NCI-H2107 treated with DMSO at 0.1 percent for 48 hours (cell line): ENCODE data around the gene DHRS1.

Source experiments
- DNase-seq: peaks from one replicate; lab custom pipeline; 2025; ENCODE audit not compliant: unreplicated experiment; lab: John Stamatoyannopoulos, UW

Gene DHRS1

GRCh38 chr14:24309538-24310264 lies 10.1 kb upstream of the DHRS1 start, which contains the start of gene LTB4R2:
LTB4R2 (plus strand) TSS chr14:24310140; CDS start chr14:24310665, 525 bp downstream.
- no peak for DNase-seq

GRCh38 chr14:24308342-24309124 lies 9.0 kb upstream of the DHRS1 start:
- DNase-seq: no peak

- peak; percentile 25 for DNase-seq
Measured at GRCh38 chr14:24307575-24308341, 8.2 kb upstream of the DHRS1 start, which contains the start of gene CIDEB. CIDEB (minus strand) TSS chr14:24307977; CDS start chr14:24307858, 119 bp downstream.

- no peak for DNase-seq
Measured at GRCh38 chr14:24307156-24307574, 7.6 kb upstream of the DHRS1 start.

- DNase-seq: no peak
Measured at GRCh38 chr14:24304019-24304387, 4.4 kb upstream of the DHRS1 start.

GRCh38 chr14:24300326-24300980 lies 873 bp upstream of the DHRS1 start:
- no peak for DNase-seq

GRCh38 chr14:24298892-24299254 lies 707 bp downstream of the DHRS1 start:
- no peak for DNase-seq

GRCh38 chr14:24297190-24297964 lies 2.2 kb downstream of the DHRS1 start:
- DNase-seq: peak; percentile 56

GRCh38 chr14:24296341-24297157 lies 3.0 kb downstream of the DHRS1 start:
- peak; percentile 61 for DNase-seq

- DNase-seq: no peak
Measured at GRCh38 chr14:24293525-24293924, 6.1 kb downstream of the DHRS1 start.

GRCh38 chr14:24292118-24292807 lies 7.3 kb downstream of the DHRS1 start:
- no peak for DNase-seq

- DNase-seq: no peak
Measured at GRCh38 chr14:24291446-24292117, 8.0 kb downstream of the DHRS1 start.

- DNase-seq: no peak
Measured at GRCh38 chr14:24290746-24291145, 8.8 kb downstream of the DHRS1 start.

GRCh38 chr14:24289649-24290280 lies 9.8 kb downstream of the DHRS1 start:
- DNase-seq: no peak

- no peak for DNase-seq
Measured at GRCh38 chr14:24286996-24287395, 12.6 kb downstream of the DHRS1 start.

- no peak for DNase-seq
Measured at GRCh38 chr14:24285351-24285750, 14.2 kb downstream of the DHRS1 start.

GRCh38 chr14:24284501-24285035 lies 15.0 kb downstream of the DHRS1 start:
- no peak for DNase-seq
